H4 (cell line): ENCODE measurements around the gene KLHL29. TPM values are rescaled to one million over a fixed set of nuclear protein-coding genes. Genes with fewer than 3 reads are reported as not detected.
A peak's percentile ranks its signal among the peaks of the same experiment; 100 is the strongest.

Experiments
- DNase-seq: peaks from one replicate; pipeline ENCODE4 v3.0.0-alpha.2; 2015; ENCODE audit warnings: low spot score
- total RNA-seq: library from RNA; depleted of rRNA; stranded (reverse); fragments of >200 nt; shearing (Covaris generic); gene quantifications from 2 replicates; pipeline ENCODE4 v1.2.3, GENCODE V29; 2014

Gene KLHL29
- total RNA-seq, 1 experiment from 2014 or later = 1.8 TPM

DNA sequence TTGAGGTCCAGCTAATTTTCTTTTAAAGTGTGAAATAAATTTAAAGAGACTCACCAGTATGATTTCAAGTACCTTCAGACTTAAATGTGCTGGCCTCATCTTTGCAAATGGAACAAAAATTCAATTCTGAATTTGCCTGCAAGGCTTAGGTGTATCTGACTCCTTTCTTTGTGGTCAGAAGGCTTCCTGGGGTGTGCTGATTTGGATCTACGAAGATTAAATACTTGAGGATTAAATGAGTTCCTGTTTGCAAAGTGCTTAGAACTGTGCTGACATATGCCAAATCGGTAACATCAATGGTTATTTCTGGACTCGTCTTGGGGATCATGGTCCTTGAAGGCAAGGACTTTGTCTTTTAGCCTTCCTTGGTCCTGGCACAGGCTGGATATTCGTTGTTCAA lies 9.7 kb downstream of the KLHL29 start:
- DNase-seq = no peak

DNA sequence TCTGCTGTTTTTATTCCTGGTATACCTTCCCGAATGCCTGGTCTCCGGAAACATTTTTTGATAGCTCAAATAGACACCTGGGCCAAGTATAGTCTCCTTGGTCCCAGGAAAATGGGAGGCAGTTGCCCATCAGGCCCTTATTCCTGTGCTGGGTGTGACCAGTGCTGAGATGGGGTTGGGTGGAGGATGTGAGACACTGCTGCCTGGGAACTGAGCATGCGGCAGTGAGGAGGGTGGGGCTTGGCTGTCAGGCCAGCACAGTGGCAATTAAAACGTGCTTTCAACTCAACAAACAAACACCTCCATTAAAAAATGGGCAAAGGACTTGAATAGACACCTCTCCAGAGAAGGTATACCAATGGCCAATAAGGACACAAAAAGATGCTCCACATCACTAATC lies 12.5 kb downstream of the KLHL29 start:
- no peak for DNase-seq

GRCh38 chr2:23399674-23400261 lies 14.8 kb downstream of the KLHL29 start:
- no peak for DNase-seq

DNA sequence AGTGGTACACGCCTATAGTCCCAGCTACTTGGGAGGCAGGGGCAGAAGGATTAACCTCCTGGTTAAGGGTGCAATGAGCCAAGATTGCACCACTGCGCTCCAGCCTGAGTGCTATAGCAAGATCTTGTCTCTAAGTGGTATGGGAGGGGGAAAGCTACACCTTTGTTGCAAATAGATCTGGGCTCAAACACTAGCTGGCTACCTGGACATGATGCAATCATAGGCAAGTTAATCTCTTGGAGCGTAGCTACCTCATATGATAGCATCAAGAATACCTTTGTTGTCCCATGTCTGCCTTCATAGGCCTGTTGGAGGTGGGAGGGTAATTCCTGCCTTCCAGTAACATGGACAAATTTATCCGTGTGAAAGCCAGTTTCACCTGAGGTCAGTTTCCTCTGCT lies 15.7 kb downstream of the KLHL29 start:
- no peak for DNase-seq

DNA sequence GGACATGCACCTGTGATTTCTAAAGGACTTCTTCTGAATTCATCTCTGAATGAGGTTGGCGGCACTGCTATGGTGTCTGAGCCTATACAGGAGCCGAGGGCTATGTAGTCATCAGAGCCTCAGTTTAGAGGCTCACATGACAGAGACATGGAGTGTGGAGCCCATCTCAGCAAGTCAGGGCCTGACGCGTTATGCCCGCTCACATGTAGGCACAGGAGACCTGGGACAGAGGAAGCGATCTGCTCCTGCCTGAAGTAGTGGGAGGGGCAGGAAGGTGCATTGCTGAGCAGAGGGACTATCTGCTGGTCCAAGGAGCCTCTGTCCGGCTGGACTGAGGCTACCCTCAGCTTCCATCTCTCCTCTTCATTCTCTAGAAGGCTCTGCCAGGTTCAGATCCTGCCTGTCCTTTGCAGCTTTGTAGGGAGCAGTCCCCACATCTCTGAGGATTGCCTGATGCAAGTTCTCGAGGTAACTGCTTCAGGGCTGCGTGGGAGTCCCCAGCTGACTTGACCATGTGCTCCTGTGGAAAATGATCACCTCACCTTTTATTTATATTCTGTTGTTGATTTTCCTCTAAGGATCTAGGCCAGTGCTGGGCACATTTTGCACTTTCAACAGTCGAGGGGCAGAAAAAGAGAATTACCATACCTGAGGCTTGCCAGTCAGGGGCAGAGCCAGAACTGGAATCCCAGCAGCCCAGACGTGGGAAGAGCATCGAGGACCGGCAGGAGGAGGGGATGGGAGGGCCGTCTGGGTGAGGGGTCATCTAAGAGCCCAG lies 16.6 kb downstream of the KLHL29 start:
- DNase-seq = no peak

GRCh38 chr2:23402205-23402740 lies 17.3 kb downstream of the KLHL29 start:
- no peak for DNase-seq

DNA sequence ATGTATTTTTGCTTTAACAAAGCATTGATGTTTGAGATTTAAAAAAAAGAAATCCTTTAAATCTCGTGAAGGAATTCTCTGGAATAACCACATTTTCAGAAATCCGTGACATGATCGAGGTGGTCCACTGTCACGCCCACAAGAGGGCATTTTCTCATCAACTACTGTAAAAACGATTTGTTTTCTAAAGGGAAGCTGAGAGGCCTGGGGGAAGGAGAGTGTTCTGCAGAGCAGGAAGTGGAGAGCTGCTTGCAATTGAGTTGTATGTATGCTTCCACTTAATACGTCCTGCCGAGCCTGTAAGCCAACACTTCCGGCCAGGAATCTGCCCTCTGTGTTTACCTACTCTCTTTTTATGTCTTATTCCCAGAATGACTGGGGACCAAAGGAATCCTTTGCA lies 19.4 kb downstream of the KLHL29 start:
- peak; percentile 87 for DNase-seq

DNA sequence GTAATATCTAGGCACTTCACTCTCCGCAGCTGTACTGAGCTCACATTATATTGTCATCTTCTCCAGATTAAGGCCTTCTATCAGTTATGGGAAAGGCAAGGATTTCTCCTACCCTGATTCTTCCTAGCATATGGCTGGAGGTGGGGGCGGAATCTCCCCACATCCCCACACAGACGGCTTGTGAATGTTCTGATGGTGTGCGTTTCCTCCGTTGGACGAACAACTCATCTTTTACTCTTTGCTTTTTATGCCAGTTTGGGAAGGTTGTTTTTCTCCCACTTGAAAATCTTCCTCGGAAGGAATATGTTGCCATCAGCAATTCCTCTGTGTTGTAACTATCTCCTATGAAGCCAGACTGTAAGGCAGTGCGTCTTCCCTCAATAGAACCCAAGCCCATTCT lies 24.3 kb downstream of the KLHL29 start:
- DNase-seq = no peak

DNA sequence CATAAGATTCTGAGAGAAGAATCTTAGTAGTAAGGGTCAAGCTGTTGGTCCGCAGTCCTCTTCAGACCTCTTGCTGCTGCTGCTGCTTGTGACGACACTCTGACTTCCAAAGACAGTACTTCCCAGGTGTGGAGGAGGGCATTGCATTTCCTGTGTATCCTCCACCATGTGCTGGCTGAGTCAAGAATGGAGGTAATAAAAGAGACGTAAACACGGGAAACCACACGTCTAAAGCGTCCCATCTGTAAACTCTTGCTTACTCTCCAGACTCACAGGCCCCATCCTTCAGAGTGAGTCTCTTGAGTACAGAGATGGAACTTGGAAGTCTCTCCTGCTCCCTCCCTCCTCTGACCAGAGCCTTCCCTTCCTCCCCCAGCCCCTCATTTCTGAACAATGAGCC lies 25.6 kb downstream of the KLHL29 start:
- peak; percentile 56 for DNase-seq

DNA sequence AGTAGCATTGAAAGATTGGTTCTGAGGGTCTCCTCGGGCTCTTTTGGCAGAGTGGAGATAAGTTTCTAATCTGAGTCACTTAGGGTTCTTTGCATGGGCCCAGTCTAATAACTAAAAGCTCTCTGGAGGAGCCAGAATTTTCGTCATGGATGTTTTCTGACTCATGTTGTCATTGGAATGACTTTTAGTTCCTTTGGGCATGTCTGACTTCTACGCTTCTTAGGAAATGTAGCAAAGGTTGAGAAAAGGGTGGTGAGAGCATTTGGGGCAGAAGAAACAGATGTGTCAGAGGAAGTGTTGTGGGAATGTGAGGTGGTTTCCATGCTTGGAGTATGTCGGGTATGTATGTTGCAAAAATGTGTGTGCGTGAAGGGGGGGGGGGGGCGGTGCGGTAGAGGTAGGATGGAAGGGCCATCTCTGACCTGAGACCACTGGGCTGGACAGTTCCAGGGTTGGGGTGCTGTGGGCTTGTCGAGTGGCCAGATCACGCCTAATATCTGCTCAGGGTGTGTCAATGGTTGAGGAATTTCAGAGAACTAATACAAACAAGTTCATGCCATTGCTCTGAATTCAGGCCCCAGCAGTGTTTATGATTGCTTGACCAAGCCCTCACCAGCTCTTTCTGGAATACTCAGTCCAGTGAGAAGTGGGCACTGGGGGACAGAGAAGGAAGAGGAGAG lies 26.9 kb downstream of the KLHL29 start:
- DNase-seq = no peak

- no peak for DNase-seq
Observed at GRCh38 chr2:23412556-23413155, 27.7 kb downstream of the KLHL29 start.

- no peak for DNase-seq
Observed at GRCh38 chr2:23413641-23414040, 28.7 kb downstream of the KLHL29 start.

DNA sequence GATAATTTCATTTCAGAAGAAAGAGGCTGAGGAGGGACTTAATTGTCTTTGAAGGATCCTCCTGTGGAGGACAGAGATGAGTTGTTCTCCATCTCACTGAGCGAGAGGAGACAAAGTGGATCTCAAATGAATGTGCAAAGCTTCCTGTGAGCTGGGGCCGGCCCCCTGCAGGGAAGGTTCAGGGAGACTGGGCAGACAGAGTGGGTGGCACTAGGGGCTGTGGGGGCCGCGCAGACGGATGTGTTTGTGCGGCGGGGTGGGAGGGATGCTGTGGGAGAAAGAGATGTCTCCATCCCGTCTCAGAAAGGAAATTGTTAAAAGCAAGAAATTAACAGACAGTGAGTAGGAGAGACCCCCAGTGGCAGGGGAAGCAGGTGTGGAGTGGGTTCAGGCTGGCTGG lies 29.1 kb downstream of the KLHL29 start:
- DNase-seq = no peak

GRCh38 chr2:23414871-23415270 lies 29.9 kb downstream of the KLHL29 start:
- DNase-seq = no peak

GRCh38 chr2:23417310-23417709 lies 32.3 kb downstream of the KLHL29 start:
- no peak for DNase-seq

DNA sequence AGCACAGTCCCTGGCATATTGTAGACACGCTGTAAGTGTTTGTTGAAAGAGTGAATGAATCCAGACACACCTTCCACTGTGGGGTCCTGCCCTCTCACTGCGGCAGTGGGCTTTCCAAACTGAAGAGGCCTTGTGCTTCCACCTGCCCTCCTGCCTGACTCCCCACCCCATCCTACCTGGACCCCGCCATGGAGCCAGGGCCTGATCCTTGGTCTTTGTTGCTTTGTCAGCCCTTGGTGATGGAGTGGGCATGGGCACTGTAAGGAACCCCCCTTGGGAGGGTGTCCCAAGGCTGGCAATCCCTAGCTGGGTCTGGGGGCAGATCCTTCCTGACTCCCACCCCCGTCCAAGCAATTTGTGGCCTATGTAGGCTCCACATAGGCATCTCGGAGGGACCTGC lies 33.1 kb downstream of the KLHL29 start:
- DNase-seq = no peak

DNA sequence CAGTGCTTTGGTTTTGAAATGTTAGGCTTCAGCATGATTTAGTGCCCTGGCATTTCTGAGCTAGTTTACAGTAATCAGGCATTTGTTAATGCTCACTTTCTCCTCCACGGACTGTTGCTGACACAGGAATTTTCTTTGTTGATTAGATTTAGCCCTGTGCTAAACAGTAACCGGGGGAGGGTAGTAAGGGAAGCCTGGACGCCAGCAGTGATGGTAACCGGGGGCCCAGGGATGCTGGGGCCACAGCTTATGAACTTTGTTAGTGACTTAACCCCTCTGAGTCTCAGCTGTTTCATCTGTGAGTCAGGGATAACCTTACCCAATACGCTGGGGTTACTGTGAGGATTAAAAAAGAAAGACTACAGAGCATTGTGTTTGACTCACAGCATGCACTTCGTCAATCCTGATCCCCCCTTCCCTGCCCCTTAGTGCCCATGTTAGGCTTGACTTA lies 33.5 kb downstream of the KLHL29 start:
- peak; percentile 14 for DNase-seq

DNA sequence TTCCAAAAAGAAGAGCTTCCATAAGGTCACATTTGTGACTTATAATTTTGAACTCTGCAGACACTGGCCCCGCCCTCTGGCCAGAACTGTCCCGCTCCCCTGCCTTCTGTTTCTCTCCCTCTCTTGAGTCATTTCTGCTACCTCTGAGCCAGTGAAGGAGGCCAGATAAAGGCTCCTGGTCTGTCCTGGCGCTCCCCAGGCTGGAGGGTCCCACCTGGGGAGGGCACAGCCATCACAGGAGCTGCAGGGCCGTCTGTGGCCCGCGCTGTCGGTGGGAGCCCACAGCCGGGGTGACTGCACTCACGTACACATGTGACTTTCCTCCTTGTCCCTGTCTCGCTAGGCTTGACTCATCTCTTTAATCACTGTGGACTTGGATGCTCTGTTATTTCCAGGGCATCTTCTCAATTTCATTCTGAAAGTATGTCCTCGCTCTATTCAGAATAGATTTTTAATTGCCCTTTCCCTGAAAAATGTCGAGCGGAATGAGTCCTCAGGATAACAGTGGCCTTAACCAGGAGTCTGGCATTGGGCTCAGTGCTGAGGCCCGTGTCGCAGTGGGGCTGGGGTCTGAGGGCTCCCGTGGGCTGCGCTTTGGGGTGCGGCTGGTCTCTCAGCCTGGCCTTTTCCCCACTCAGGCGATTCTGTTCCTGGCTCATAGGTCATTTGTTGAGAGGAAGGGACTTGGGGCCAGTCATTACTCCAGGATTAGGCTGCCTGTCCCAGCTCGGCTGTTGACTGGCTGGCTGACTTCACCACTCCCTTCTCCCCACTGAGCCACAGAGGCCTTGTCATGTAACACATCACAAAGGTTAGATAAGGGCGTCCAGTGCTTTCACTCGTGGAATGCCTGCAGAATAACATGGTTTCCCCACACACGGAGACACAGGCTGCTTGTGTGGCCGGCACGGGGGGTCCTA lies 34.5 kb downstream of the KLHL29 start:
- DNase-seq = no peak

DNA sequence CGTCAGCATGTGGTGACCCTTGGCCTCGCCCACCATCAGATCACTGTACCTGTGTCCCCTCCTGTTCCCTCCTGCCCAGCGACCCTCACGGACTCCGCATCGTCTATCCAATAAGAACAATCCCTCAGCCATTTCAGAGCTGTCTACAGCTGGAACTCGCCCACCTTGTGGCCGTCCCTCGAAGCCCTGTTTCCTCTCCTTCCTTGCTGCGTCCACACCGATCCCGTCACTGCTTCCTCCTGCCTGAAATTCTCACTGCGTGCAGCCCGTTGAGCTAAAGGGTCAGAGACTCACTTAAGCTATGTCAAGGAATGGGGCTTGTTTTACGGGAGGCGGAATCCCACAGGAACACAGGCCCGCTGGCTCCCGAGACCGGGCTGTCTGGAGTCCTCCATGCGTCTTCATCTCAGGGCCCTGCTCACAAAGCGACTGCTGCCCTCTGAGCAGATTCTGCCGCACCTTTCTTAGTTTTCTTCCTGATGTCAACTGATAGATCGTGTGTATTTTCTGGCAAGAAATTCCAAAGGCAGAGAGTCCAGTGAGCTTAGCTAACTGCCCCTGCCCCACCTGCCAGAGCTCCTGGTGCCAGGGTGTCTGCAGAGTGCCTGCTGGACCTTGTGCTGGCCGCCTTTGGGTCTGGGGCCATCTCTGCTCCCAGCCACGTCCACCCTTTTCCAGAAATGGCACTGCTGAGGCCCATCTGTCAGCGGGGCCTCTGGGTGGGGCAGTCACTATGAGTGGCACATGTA lies 35.3 kb downstream of the KLHL29 start:
- no peak for DNase-seq

DNA sequence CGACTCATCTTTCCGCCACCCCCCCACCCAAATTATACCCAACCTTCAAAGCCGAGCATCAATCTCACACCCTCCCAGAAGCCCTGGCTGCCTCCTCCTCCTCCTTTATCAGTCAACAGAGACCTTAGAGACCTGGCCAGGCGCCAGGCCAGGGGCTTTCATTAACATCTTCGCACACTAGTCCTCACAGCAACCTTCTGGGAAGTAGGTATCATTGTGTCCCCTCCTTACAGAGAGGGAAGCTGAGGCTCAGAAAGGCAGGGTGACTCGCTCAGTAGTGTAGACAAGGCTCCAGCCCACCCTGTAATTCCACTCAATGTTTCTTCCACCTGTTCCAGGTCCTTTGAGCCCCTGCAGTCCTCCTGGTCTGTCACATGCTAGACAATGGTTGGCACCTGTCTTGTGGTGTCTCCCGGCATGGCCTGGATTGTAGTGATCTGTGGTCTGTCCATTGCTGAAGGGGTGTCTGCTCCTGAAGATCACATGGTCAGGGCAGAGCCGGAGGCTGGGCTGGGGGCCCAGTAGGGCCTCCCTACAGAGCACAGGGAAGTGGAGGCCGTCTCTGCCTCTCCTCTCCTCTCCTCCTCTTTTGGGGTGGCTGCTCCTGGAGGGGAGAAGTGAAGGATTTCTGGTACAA lies 36.0 kb downstream of the KLHL29 start:
- no peak for DNase-seq
